ENCODE data around the gene IL1F10.

Gene IL1F10

DNA sequence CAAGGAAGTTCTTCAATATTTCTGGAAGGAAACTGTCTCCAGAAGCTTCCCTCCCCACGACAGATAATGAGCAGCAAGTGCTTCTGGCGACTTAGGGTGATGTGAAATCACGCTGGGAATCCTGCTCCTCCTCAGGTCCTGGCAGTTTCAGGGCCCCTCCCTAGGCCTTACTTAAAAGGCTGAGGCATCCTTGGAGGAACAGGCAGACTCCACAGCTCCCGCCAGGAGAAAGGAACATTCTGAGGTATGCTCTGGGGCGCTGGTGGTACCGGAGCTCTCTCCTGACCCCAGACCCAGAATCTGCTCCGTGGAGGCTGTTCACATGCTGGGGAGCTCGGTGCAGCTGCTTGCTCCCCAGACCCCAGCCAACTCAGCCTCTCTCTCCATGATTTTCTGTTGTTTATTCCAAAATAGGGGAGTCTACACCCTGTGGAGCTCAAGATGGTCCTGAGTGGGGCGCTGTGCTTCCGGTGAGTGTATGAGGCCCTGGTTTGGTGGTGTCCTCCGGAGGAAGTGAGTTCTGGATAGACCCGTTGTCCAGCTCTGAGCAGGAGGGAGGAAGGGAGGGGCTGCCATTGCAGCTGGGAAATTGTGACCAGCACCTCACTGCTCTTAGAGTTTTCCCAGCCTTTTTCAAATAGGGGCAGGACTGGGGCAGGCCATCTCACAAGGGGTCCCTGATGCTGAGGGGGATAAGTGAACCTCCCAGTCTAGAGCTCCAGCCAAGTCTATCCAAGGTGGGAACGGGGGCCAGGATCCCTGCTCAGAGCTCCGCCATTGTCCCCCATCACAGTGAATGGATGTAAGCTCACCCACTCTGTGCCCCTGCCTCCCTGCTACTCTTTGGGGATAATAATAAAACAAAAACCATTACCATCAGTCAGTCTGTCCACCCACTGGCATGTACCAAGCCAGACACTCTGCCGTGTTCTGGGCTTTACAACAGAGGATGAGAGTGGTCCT is 8.5 kb upstream of the IL1F10 start, which contains the start of gene IL36RN:
Gene IL36RN, plus strand, starts transcription at position 201 of the 963 bp plus-strand sequence. Its CDS starts 241 bp downstream, at position 442.
- DNase-seq (ENCODE audit: low spot score) = no peak

DNA sequence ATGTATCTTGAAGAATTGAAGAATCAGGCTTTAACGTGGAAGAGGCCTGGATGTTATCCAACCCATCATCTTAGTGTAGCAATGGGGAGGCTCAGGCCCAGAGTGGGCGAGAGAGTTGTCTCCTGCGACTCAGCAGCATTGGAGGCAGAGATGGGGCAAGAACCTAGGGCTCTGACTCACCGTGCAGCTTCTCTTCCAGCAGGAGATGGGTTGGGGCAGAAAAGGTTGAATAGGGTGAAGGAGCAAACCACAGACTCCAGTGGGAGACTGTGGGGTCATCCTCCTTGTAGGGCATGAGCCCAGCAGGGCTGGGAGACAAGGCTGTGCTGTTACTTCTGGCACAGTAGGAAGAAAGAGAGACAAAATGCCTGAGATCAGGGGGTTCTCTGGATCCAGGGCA is 7.4 kb upstream of the IL1F10 start:
- no peak for DNase-seq (ENCODE audit: low spot score)

DNA sequence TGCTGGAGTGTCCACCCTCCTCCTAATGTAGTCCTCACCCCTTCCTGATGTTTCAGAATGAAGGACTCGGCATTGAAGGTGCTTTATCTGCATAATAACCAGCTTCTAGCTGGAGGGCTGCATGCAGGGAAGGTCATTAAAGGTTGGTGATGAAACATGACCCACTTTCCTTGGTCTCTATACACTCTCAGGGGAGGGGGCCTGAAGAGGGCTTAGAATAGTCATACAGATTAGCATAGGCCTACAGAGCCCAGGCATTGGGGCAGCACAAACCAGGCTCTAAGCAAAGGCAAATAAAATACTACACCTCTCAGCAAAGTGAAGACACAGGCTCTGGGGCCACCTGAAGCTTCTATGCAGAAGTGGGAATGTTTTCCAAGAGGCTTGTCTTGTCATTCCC is 7.0 kb upstream of the IL1F10 start:
- DNase-seq (ENCODE audit: low spot score) = no peak

DNA sequence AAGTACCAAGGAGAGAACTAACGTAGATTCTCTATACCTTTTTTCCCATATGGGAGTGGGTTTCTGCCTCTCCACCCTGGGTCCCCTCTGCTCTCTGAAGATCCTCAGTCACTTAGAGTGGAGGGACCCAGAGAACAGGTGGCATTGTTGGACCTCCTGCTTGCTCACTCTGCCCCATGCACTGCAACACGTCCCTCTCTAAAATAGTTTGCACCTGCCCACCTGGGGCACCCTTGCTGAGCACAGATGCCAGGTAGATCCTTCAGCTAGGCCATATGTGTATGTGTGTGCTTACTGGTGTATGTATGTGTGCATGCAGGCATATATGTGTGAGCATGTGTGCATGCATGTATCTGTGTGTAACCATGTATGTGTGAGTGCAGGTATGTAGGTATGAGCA is 6.5 kb upstream of the IL1F10 start:
- DNase-seq (ENCODE audit: low spot score) = no peak

DNA sequence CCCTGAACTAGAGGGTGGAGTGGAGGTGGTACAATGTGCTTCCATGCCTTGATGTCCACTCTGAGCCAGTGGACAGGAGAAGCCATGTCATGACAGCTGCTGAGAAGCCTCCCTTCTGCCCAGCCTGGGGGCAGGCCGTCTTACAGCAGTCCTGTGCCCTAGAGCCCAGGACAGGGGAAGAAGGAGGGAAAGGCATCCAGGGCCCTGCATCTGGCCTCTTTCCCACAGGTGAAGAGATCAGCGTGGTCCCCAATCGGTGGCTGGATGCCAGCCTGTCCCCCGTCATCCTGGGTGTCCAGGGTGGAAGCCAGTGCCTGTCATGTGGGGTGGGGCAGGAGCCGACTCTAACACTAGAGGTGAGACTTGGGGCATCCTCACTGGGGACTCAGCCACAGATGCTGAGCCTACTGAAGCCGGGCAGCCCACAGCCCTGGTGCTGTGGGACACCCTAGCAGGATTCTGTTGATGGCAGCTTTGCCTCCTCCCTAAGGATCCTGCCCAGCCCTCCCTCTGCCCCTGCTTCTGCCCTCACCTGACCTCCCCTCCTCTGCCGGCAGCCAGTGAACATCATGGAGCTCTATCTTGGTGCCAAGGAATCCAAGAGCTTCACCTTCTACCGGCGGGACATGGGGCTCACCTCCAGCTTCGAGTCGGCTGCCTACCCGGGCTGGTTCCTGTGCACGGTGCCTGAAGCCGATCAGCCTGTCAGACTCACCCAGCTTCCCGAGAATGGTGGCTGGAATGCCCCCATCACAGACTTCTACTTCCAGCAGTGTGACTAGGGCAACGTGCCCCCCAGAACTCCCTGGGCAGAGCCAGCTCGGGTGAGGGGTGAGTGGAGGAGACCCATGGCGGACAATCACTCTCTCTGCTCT is 5.6 kb upstream of the IL1F10 start:
- DNase-seq (ENCODE audit: low spot score) = no peak

DNA sequence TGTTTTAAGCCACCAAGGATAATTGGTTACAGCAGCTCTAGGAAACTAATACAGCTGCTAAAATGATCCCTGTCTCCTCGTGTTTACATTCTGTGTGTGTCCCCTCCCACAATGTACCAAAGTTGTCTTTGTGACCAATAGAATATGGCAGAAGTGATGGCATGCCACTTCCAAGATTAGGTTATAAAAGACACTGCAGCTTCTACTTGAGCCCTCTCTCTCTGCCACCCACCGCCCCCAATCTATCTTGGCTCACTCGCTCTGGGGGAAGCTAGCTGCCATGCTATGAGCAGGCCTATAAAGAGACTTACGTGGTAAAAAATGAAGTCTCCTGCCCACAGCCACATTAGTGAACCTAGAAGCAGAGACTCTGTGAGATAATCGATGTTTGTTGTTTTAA is 3.5 kb upstream of the IL1F10 start:
- no peak for DNase-seq (ENCODE audit: low spot score)

DNA sequence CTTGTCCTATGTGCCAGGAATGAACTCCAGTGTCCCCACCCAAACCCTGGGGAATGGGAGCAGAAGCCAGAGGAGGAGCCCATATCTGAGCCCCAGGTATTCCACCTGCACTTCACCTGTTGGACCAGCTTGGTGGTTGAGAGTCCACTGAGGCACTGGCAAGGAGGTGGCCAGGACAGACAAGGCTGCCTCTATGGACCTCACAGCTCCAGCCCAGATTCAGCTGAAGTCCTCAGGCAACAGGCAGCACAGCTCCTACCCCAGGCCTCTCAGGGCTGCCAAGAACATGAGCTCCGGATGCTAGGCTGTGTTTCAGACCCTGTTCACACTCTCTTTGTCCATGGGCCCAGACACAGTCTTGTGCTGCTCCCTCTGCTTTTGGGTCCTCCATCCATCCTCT is 2.9 kb upstream of the IL1F10 start:
- no peak for DNase-seq (ENCODE audit: low spot score)

DNA sequence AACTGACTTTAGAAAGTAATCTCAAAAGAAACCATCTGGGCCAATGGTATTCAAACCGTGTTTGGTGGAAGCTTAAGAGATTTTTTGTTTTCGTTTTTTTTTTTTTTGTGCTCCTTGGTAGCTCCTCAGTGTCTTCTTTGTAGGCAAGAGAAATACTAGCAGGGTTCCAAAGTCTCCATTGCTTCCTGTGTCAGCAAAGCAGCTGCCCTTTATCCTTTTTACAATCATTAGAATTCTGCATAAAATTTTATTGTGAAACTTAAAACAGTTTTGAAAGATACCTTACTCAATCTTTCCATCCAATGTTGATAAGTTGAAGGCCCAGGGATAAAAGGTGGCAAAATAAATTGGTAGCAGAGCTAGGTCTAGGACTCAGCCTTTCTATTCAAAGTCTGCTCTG is 479 bp downstream of the IL1F10 start:
- no peak for DNase-seq (ENCODE audit: low spot score)

DNA sequence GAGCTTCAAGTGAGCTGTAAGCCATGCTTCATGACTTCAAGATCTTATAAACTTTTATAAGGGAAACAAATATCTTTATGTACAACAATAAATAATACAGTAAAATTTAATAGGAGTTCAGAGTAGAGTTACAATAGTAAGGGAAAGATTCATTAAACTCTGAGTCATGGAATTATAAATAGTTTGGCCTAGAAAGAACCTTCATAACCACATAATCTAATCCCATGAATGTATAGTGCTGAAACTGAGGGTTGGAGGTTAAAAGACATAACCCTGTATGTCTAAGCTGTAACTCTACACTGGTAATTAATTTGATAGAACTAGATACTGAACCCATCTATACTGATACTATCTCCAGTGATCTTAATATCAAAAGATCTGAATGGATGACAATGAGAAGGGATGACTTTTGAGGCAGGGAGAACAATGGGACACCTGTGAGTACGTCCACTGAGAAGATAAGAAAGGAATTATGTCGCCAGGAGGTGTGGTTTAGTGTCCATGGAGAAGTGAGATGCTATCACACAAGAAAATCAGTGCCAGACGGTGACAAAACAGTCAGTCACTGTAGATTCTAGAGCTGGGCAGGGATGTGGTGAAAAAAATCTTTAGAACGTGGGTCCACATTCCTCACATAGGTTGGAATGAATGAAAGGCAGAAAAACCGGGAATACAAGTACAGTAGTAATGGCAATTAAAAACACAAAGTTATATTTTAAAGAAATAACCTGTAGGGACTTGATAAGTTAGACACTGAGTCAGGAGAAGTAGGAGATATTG is 1.1 kb downstream of the IL1F10 start:
- DNase-seq (ENCODE audit: low spot score) = no peak

DNA sequence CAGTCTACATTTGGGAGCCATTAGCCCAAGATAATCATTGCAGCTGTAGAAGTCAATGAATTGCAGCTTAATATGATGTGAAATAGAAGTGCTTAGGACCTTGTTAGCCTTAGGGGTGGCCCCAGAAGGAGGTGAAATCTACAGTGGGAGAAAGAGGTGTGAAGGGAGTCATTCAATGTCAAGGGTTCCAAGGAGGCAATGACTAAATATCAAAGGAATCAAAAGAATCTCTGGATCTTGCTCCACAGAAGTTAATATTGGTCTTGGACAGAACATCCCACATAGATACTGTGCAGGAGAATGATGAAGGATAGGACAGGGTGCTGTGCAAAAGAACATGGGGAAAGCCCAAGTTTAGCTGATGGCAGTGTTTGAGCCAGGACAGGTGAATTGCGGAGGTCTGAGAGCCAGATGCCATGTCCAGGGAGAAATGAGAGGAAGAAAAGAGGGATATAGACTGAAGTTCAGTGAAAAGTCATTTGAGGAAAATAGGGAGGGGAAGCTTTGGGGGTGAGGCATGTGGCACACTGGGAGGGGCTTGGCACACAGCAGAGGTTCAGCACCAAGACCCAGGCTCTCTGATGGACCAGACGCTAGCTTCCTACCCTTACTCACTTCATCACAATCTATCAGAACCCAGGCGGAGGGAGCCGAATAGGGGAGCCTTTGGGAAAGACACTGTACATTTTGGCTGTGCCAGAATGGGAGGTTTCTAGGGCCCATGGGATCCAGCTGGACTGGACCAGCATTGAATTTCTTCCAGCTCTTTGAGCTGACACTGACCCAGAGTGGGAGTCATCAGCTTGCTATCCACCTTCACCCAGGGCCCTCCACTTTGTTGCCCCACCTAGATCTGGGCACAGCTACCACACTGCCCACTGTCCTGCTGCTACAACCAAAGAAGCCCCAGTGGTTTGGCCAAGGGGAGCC is 2.2 kb downstream of the IL1F10 start:
- DNase-seq (ENCODE audit: low spot score) = no peak

DNA sequence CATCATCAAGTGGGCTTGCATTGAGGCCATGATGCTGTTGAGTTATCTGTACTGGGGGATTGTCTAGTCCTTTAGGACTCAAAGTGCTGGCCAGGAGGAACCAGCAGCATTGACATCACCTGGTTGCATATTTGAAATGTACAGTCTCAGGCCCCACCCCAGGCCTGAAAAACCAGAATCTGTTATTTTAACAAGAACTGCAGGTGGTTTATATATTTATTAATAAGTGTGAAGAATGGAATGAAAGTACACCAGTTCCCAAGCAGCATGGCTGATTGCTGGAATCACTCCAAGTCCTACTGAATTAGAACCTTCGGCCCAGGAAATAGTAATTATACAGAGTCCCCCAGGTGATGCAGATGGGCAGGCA is 2.8 kb downstream of the IL1F10 start:
- DNase-seq (ENCODE audit: low spot score) = no peak

DNA sequence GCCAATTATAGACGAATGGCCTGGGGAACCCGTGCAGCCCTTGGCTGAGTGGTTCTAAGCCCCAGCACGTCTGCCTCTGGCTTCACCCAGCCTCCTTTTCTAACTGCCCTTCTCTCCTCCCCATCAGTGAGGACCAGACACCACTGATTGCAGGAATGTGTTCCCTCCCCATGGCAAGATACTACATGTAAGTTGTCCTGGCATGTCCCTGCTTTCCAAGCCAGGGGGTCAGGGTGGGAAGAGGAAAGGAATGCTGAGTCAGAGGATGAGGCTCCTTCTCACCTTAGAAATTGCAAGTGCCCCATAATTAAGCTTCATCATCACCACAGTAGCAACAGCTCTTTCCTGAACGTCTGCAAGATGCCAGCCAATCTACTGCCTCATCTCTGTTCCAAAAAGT is 4.8 kb downstream of the IL1F10 start:
- DNase-seq (ENCODE audit: low spot score) = no peak

DNA sequence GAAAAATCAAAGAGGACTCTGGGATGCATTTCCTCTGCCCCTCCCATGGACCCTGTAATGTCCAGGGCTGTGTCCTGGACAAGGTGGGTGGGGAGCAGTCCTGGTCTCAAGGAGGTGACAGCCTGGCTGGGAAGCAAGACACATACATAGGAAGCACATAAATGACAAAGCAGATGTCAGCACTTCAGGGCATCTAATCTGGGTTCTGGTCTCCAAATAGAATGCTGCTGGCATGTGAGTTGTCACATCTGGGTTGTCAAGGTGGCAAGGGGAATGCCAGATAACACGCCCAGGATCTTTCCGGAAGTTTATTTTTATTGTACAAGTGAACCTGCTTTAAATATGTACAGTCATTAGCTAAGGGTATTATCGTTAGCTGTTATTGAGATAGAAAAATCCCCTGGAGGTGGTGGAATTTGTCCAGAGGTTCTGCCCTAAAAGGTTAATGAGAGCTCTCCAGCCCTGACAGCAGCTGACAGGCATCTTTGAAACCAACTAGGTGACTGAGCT is 5.6 kb downstream of the IL1F10 start:
- DNase-seq (ENCODE audit: low spot score) = no peak

DNA sequence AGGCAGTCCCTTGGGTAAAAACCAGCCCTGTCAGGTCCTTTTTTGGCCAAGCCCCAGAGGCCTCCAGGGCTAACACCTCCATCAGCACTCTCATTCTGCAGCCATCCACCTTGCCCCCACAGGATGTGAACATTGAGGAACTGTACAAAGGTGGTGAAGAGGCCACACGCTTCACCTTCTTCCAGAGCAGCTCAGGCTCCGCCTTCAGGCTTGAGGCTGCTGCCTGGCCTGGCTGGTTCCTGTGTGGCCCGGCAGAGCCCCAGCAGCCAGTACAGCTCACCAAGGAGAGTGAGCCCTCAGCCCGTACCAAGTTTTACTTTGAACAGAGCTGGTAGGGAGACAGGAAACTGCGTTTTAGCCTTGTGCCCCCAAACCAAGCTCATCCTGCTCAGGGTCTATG is 7.3 kb downstream of the IL1F10 start:
- DNase-seq (ENCODE audit: low spot score) = no peak

DNA sequence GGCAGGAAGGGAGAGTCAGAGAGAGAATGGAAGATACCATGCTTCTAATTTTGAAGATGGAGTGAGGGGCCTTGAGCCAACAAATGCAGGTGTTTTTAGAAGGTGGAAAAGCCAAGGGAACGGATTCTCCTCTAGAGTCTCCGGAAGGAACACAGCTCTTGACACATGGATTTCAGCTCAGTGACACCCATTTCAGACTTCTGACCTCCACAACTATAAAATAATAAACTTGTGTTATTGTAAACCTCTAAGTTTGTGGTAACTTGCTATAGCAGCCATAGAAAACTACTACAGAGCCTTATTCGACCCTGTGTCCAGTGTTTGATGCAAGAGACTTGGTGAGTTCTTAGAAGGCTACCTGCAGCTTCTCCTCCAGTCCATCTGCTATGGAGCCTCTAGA is 7.8 kb downstream of the IL1F10 start:
- no peak for DNase-seq (ENCODE audit: low spot score)

DNA sequence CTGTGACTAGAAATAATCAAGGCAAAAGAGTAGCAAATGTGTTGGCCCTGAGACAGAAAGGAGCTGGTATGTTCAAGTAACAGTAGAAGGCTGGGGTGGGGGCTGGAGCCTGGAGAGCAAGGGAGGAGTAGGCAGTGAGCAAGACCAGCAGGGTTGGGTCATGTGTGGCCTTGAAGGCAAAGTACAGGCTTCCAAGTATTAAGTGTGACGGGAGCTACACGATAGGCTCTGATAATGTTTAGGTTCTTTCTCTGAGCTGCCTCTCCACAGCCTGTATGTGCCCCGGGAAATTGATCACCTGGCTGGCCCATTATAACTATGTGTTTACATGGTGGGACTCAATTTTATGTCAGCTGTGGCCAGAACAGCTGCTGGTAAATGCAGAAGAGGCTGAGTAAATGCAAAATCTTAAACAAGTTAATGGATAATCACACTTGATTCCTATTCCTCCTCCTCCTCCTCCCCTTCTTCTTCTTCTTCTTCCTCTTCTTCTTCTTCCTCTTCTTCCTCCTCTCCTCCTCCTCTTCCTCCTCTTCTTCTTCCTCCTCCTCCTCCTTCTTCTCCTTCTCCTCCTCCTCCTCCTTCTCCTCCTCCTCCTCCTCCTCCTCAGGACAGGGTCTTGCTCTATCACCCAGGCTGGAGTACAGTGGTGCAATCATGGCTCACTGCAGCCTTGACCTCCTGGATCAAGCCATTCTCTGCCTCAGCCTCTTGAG is 9.3 kb downstream of the IL1F10 start:
- DNase-seq (ENCODE audit: low spot score) = no peak

DNA sequence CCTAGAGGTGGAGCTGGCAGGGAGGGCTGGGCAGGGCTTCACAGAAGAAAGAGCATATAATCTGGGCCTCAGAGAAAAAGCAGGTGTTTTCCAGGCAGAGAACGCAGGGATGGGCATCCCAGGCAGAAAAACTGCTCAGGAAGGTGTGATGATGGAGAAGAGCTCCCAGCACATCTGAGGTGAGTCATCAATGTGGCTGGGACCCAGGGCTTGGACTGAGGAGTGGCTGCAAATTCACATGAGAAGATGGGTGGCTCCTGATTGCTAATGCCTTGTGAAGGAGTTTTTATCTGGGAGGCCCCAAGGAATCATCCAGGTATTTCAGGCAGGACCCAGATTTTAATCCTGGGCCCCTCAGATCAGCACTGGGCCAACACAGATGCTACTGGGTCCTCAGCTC is 10.2 kb downstream of the IL1F10 start:
- DNase-seq (ENCODE audit: low spot score) = no peak

DNA sequence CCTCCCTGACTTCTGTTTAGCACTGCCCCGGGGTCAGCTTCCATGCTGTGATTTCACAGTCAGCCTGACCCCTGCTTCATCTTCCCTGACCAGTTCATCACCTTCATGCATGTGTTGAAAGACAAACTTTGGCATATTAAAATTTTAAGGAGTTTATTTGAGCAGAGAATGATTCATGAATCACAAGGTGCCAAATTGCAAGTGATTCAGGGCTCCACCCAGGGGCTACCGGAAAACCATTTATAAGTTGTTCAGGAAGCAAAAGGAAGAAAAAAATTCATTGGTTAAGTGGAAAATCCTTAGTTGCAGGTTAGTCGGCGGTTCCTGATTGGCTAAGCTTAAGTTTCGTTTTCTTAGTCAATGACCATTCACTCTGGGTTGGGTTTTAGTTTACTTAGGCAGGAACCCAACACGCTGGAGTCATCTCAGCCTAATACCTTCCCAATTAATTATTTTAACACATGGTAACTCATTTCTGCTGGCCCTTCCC is 10.6 kb downstream of the IL1F10 start:
- no peak for DNase-seq (ENCODE audit: low spot score)

DNA sequence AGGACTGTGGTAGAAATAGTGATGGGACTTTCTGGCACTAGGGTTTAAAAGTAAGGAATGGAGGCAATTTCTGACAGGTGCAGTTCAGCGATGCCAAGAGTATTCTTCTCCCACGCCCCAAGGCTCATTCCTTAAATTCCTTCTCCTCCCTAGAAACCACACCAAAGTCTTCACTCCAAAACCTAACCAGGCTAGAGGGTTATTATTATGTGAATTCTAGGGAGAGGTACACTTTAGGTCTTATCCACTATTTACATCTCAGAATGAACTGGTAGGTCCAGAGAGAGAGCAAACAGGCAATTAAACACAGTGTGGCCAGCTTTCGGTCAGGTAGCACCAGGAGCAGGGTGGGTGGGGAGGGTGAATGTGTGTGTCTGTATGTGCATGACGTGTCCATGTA is 11.4 kb downstream of the IL1F10 start:
- no peak for DNase-seq (ENCODE audit: low spot score)

DNA sequence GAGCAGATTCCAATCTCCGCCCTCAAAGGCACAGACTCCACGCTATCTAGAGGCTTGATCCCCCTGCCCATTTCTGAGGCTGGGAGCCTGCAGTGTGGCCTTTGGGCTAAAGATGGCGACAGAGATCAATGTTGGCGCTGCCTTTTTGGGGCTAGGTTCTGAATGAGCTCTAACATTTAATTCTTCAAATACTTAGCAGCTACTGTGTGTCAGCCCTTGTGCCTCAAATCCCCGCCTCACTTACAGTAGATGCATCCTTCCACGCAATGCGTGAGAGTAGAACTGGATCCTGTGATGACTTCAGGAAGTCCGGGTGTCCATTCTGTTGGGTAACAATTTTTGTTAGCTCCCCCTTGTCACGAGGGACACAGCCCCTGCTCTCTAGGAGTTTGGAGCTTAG is 12.4 kb downstream of the IL1F10 start:
- no peak for DNase-seq (ENCODE audit: low spot score)

Data from pons (tissue), 1 donor.